Activated naive CD4-positive, alpha-beta T cell treated with anti-CD3 and anti-CD28 coated beads, Interleukin-2, amount 50 U/mL, for 16 hours (primary cell): Measurements from ENCODE around the gene SH2D7.

Source experiments
- DNase-seq: peaks from one replicate; pipeline ENCODE4 v3.0.0-alpha.2; 2020

SH2D7 gene

DNA sequence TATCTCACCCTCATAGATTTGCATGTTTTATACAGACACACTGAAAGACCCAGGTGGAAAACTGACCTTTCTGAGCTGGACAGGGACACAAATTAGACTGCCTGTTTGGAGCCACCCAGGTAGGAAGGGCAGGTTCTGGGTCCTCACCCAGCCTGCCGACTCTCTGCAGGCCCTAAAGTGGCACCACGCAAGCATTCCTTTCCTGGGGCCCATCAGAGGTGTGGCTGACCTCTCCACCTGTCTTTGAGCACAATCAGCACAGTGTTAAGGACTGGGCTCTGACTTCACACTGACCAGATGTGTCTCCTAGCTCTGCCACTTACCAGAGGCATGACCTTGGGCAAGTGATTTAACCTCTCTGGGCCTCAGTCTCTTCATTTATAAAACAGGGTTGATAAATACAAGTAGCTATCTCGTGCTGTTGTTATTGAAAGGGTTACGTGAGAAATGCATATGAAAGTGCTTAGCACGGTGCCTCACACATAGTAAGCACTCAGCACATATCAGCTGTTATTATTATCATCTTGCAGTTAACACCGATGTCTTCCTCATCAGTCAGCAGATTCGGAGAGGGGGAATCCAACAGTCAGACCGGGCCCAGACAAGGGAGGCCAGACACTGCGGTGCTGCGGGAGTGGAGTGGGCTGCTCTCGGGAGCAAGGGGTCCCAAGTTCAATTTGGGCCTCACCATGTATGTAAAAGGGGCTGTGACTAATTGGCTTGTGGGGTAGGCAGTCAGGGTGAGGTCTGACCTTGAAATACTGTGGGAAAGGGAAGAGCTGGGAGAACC, 12.9 kb upstream of the SH2D7 start:
- no peak for DNase-seq

DNA sequence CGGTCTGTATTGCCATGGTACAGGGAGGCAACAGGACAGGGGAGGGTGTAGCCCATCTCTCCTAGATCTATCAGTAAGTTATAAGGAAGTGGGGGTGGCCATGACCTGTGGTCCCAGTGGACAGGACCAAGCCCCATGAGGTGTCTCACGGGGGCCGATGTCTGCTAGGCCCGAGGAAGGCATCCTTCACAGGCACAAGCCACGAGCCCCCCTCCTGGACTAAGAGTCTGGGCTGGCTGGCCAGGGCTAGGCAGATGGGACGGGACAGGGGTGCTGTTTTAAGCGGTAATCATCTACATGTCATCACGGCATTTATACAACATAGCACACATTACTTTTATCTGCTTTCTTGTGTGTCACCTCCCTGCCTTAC, 12.3 kb upstream of the SH2D7 start:
- no peak for DNase-seq

DNA sequence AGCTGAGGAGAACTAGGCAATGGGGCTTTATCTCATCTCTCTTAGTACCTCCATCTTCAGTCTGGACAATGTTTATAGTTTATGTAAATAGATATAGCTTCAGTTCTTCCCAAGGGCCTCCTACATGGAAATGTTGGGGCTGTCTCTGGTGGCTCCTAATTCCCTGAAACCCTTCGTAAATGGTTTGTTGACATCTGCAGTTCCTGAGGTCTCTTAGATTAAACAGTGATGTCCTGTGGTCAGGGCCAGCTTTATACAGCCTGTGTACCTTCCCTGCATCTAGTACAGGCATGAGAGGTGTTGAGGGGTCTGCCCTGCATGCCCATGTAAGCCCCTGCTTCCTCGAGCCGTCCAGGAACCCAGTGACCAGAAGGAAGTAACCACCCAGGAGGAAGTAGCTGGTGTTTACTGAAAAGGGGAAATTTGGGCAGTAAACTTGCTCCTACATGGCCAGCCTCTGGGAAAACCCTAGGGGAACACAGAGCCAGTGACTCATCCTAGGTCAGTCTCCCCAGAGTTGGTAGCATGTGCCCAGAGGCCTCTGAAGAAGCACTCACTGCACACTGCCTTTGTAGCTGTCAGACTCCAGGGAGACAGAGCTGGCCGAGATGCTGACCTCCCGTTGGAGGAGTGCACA, 10.1 kb upstream of the SH2D7 start:
- DNase-seq: no peak

DNA sequence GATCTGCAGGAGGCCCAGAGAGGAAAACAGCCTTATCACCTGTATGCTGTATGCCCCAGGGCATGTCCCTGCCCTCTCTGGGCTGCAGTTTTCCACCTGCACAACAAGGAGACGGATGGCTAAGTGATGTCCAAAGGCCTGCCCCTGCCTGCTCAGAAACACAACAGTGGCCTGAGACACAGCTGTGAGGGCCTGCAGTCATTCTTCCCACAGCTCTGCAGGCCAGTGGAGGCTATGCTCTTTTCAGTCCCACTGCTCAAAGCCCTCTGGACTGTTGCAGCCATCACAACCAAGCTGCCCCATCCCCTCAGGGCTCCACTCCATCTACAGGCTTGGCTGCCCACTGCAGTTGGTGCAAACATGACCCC, 9.6 kb upstream of the SH2D7 start:
- DNase-seq: no peak

DNA sequence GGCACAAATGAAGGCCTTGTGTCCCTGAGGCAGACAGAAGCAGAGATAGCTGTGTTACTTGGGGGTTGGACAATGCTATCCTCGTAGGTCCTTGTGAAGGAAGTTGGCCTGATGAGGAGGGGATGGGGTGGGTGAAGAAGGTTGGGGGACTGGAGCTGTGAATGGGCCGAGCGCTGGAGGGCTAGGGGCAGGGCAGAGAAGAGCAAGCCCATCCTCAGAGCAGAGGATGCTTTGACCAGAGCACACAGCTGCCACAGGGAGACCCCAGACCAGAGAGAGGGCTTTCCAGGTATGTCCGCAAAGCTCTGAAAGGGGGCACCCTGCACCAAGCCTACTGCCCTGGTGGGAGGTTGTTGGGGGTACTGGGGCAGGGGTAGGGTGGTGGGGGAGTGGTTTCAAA, 9.2 kb upstream of the SH2D7 start:
- no peak for DNase-seq

DNA sequence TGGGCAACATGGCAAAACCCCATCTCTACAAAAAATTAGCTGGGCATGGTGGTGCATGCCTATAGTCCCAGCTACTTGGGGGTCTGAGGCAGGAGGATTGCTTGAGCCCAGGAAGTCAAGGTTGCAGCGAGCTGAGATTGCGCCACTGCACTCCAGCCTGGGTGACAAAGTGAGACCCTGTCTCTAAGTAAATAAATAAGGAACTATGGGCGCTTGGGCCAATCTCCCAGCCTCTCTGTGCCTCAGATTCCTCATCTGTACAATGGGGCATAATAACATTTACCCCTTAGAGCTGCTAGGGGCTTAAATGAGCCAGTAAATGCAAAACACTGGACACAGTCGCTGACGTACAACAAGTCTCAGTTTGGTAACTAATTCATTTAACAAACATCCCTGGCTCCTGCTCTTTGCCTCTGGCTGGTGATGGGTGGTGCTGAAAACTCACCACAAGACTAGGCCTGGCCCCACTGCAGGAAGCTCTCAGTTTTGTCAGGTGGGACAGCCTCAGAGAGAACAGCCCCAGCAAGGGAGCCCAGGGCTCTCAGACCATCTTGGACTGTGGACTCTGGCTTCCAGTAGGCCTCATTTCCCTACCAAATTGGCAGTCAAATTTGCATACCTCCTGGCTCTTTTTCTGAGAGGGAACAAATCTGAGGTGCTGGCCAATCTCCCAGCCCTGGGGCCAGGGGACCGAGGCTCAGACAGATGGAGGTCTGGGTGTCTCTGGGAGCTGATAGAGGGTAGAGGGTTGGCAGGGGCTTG, 8.5 kb upstream of the SH2D7 start:
- no peak for DNase-seq

DNA sequence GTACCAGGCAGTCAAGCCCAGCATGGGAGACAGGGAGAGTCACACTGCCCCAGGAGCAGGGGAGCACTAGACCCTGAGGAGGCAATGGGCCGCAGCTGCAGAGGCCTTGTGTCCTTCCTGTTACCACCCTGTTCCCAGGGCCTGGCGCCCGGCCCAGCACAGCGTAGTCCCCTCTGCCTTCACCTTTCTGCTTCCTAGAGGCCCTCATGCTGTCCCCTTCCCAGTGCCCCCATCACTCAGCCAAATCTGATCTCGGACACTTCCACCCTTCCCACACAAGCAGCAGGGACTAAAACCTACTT, 8.0 kb upstream of the SH2D7 start:
- DNase-seq: no peak

DNA sequence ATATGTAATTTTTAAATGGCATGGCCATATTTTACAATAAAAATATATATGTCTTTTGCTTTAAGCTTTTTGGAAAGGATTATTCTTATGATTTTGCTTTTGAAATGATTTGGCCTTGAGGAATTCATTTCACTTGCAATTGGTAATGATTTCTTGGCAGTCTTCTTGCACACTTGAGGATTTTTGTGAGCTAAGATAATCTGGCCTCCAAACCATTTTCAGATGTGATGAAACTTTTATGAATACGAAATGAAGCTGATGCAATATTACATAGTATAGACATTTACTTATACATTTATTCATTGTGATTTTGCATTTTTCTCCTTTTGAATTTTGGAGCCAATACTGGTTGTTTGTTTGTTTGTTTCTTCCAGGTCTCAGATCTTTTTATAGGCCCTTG, 6.4 kb upstream of the SH2D7 start:
- no peak for DNase-seq

DNA sequence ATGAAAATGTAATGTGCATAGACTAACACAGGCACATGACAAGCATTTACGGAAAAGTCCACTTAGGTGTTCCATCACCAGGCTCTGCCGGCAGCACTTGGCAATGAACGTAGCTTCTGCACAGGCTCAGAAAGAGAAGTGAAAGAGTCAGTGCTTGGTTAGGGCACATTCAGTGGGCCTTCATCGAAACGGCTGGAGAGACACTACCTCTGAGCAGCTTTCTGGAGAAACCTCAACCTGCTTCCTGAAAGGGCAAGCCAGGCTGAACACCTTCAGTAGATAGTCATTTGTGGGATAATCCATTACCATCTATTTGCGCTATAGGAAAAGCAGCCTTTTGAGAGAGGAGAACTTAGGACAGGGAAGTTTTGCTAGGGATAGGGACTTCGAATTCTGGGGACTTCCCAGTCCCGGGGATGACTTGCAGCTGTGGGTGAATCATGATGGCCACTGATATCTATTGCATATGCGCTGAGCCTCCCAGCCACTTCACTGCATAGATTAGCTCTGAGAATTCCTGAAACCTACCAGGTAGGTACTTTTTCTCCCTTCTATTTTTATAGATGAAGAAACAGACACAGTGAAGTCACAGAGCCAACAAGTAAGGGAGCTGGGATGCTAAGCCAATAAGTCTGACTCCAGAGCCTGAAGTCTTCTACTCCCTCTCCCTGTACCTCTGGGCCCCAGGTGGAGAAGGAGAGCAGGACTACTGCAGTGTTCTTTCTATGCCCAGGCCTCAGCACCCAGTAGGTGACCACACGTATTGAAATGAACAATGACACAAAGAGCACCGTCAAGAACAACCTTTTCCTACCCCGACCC, 4.2 kb upstream of the SH2D7 start:
- no peak for DNase-seq

DNA sequence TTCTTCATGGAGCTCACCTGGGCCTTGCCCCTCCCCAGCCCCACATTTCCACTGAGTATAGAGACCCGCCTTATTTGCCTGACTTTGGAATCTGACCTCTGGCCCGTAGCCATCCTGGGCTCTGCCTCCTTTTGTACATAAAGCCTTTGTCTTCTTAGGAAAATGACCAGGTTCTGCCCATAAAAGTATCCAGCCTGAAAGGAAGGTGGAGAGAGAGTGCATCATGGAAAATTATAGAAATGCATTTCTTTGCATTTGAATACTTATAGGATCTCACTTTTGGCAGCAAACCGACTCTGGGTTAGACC, 3.6 kb upstream of the SH2D7 start:
- DNase-seq: no peak

DNA sequence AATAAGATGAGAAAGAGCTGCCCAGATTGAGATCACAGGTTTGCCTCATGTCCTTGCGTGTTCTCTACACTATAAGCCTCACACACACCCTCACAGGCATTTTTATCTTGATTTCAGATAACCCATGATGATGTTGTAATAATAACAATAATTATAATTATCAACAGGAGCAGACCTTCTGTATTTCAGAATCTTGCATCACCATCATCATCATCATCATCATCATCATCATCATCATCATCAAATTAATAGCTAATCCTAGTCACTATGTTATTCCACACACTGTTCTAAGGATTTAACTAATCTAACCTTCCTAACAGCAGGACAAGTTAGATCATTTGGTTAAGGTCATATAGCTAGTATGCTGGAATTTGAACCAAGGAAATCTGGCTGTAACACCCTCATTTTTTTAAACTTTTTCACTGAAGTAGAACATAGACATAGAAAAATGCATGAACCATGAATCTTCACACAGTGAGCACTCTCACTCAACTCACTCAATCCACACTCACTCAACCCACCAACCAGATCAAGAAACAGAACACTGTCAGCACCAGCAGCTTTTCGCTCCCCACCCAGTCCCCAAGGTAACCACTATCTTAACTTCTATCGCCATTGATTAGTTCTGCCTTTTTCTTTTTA, 1.8 kb upstream of the SH2D7 start:
- no peak for DNase-seq

DNA sequence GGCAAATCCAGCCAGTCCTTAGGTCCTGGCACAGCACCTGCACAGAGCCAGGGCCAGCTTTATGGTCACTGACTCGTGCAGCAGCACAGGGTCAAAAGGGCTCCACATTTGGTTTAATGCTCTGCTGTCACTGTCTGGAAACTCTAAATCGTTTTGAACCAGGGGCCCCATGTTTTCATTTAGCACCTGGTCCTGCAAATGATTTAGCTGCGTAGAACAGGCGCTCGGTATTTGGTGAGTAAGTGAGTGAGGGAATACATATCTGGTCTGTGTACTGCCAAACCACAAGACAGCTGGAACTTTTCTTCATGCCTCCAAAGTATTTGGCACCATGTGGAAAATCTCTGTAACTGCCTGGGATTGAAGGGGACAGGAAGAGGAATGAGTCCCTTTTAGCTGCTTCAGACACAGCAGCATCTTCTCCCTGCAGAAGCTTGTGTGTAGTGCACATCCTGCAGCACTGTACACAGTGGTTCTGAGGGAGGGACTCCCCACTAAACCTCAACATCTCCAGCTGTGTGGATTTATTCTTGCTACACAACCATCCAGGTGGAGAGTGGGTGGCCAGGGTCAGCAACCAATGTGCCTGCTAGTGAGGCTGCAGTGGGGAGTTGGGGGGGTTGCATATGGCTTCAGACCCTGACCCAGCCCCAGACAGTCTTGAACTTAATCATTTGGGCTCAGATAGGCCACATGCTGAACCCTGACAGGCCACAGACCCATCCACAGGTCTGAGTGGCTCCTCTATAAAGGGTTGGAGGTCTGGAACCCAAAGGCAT, 1.1 kb downstream of the SH2D7 start:
- DNase-seq: no peak

DNA sequence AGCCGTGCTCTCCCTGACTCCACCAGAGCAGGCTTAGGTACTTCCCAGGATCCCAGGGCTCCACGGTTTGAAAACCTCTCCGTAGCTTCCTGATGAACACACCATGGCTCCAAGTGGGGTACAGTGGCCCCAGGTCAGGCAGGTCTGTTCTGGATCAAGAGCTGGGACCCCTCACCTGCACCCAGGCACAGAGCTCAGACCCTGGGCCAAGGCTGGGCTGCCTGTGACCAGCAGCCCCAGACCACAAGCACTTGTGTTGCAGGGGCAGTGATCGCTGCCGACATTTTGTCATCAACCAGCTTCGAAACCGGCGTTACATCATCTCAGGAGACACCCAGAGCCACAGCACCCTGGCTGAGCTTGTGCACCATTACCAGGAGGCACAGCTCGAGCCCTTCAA, 5.3 kb downstream of the SH2D7 start:
- no peak for DNase-seq

DNA sequence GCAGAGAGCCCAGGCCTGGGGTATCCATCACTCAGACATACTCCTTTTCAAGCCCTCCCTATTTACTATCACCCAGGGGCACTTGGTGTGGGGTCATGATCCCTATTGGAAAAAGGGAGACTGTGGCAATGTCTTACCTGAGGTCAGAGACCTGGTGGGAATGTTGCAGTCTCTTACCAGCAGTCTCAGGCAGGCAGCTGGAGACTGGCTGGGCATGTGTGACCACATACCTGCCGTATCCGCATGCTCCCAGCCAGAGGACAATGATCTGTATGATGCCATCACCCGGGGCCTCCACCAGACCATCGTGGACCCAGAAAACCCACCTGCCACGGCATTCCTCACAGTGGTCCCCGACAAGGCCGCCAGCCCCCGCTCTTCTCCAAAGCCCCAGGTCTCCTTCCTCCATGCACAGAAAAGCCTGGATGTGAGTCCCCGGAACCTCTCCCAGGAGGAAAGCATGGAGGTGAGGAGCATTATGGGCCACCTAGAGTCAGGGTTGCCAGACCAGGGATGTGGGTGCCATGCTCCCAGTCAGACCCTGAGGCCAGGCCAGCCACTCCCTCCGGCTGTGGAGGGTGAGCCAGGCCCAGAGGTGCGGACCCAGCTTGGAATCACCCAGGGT, 5.9 kb downstream of the SH2D7 start:
- DNase-seq: no peak

DNA sequence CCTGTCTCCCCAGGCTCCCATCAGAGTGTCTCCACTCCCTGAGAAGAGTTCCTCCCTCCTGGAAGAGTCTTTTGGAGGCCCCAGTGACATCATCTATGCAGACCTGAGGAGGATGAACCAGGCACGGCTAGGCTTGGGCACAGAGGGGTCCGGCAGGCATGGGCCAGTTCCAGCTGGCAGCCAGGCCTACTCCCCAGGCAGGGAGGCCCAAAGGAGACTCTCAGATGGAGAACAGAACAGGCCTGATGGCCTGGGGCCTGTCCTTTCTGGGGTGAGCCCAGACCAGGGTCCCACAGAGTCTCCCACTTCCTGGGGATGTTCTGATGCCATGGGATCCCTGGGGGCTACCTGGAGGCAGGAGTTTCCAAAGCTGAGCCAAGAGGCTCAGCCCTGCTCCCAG, 8.5 kb downstream of the SH2D7 start:
- DNase-seq: no peak

DNA sequence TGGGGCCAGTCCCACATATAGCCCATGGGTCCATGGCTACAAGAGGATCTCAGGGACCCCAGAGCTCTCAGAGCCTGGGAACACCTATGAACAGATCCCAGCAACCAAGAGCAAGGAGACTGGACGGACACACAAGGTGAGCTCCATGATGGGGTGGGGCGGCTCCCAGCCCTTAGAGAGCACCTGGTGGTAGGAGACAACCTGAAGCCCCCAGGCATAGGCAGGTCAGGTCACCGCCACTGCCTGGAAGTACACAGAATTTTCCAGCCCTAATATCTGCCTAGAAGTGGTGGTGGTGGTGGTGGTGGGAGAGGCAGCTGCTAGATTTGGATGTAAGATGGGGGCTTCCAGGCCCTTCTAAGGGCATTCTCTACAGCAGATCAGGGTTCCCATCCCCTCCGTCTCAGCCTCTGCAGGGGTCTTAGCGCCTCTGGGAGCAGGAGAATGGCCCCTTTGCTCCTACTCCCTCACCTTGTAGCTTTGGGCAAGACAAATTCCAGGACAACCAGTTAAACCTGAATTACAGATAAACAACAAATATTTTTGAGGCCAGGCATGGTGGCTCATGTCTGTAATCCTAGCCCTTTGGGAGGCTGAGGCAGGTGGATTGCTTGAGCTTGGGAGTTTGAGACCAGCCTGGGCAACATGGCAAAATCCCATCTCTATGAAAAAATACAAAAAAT, 9.2 kb downstream of the SH2D7 start:
- DNase-seq: no peak

DNA sequence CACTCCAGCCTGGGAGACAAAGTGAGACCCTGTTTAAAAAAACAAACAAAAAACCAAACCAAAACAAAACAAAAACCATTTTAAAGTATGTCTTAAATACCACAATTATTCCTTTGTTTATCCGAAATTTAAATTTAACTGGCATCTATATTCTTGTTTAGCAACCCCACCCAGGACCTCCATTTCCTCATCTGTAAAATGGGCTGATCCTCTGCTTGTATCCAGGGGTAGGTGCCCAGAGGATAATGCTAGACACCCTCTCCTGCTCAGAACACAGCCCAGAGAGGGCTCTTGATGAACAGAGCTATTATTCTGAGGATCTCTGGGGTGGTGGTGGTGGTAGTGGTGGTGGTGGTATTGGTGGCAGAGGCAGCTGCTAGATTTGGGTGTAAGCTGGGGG, 9.8 kb downstream of the SH2D7 start:
- no peak for DNase-seq

DNA sequence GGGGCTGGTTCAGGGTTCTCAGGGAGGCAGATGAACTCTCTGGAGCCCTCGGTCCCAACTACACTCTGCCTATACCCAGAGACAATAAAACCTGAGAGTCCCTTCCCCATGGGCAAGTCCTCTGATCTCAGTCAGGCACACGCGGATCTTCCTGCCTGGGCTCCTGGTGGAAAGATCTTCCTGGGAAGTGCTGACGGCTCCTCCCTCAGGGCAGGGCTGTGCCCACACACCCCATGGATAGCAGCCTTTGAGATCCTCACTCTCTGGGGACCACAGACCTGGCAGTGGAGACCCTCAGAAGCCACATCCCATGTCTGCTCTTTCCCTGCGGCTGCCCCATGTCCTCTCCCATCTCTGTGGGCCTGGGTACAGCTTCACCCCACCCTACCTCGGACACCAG, 10.4 kb downstream of the SH2D7 start:
- no peak for DNase-seq

DNA sequence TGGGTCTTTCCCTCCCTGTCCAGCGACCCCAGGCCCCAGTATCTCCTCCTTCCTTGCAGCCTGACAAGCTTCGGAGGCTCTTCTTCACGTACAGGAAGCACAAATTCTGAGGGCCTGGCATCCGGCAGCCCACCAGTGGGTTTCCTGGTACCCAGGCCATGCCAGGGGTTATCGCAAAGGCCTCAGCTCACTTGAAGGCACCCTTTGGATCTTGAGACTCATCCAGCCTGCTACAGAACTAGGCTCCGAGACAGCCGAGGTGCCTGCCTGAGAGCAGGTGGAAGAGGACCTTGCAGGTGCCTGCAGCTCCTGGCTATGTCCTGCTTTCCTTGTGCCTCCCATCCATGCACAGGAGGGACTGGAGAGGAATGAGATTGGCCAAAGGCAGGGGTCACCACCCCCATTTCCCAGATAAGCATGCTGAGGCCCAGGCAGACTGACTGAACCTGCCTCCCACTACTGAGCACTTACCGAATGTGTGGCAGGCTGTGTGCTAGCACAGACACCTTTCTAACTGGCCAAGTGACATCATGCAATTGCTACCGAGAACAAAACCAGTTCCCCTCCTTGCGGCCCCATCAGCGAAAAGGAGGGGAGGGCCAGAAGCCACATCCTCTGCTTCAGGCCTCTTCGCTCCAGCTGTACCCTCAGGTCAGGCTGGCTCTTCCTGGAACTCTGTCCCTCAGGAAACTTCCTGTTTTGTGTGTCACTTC, 11.2 kb downstream of the SH2D7 start:
- DNase-seq: peak; percentile 39

DNA sequence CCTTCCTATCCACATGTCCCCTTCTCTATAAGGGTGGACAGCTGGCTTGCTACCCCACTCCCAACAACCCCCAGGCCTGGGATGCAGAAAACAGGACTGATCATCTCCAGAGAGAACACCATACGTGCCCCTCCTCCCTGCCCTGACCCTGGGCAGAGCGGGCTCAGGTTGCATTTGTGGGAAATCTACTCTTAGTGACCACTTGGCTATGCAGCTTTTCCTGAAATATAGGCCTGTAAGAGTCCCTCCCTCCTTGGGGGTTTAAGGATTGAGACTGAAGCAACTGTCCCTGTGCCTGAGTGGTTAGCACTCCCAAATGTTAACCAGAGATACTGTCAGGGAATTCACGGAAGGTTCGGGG, 11.7 kb downstream of the SH2D7 start:
- DNase-seq: no peak
